Naive B cell (primary cell): ENCODE measurements around the gene ERFE. TPM values are rescaled to one million over a fixed set of nuclear protein-coding genes. Genes with fewer than 3 reads are reported as not detected.

ENCODE experiments used
- ATAC-seq, 2 donors: fragments of 150-1000 bp; cut with Tn5 transposase; 2 replicates each; pipeline ENCODE4 v1.10.0; 2021; ENCODE audit warnings: low read depth in 2 of 2, mild to moderate bottlenecking in 2 of 2, moderate library complexity in 2 of 2
- DNase-seq: peaks from one replicate; pipeline ENCODE4 v3.0.0; 2022
- H3K27ac Mint-ChIP-seq, 6 donors: one replicate each; pipeline ENCODE4 v1.8.0; 2020 to 2022; ENCODE audit warnings: mild to moderate bottlenecking in 6 of 6, mixed read lengths in 6 of 6, moderate library complexity in 5 of 6, inconsistent platforms in 2 of 6
- H3K27me3 Mint-ChIP-seq, 3 donors: one replicate each; pipeline ENCODE4 v1.8.0; 2021 to 2022; ENCODE audit warnings: mixed read lengths in 3 of 3, mild to moderate bottlenecking in 1 of 3
- H3K36me3 Mint-ChIP-seq, 2 donors: one replicate each; pipeline ENCODE4 v1.8.0; 2020 to 2022; ENCODE audit warnings: mixed read lengths in 2 of 2, inconsistent platforms in 1 of 2, mild to moderate bottlenecking in 1 of 2
- H3K4me1 Mint-ChIP-seq, 3 donors: one replicate each; pipeline ENCODE4 v1.8.0; 2020 to 2022; ENCODE audit warnings: mixed read lengths in 3 of 3, inconsistent platforms in 1 of 3, mild to moderate bottlenecking in 1 of 3, moderate library complexity in 1 of 3
- H3K4me3 Mint-ChIP-seq, 8 donors: one replicate each; pipeline ENCODE4 v1.8.0; 2020 to 2022; ENCODE audit warnings: mild to moderate bottlenecking in 8 of 8, mixed read lengths in 8 of 8, moderate library complexity in 8 of 8, inconsistent platforms in 2 of 8
- H3K9me3 Mint-ChIP-seq, 7 donors: one replicate each; pipeline ENCODE4 v1.8.0; 2020 to 2022; ENCODE audit warnings: mixed read lengths in 7 of 7, mild to moderate bottlenecking in 5 of 7, inconsistent platforms in 2 of 7, moderate library complexity in 1 of 7
- polyA plus RNA-seq, 6 donors: library from polyadenylated mRNA; unstranded; fragments of 300-500 nt; fragmentation: Illumina TruSeq; gene quantifications; one replicate each; pipeline ENCODE4 v1.2.3, GENCODE V29; 2021; ENCODE audit warnings: low read depth in 6 of 6

ERFE gene
- polyA plus RNA-seq, 6 donors from 2014 or later = not detected

DNA sequence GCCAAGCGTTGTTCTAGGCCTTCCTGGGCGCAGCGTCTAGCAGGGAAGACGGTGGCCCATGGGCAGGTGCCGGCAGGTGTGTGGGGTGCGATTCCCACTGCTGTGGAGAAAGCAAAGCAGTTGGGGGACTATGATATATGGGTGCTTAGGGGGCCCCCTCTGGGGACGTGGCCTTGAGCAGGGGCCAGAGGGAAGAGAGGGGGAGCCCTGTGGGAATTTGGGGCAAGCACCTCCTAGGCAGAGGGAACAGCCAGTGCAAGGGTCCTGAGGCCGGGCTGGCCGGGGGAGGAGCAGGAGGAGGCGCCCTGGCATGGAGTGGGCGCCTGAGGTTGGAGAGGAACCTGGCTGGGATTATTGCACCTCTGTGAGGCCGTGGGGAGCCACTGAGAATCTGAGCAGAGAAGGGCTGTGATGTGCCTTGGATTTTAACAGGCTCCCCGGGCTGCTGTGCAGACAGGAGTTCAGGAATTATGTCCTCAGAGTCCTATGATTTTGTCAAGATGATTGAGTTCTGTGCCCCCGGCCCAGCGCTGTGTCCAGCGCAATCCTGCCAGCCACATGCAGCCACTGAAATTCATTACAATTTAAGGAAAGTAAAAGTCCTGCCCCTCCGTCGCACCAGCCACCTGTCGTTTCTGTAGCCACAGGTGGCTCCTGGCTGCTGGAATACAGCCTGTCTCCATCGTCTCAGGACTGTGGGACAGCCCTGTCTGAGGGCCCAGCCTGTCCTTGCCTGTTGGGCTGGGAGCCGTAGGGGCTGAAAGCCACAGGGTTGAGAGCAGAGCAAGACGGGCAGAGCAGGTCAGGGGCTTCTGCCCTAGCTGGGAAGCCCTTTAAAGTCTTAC lies 29.4 kb upstream of the ERFE start:
- Mint-ChIP-seq H3K36me3 (no peaks in the 10 kb centered on the region), H3K9me3 (no peaks in the 10 kb centered on the region), H3K4me3 (no peak overlapping the region), H3K27me3 (no peaks in the 10 kb centered on the region), H3K27ac (no peak overlapping the region), H3K4me1 (no peaks in the 10 kb centered on the region)
- no peak for ATAC-seq
- no peak for DNase-seq

DNA sequence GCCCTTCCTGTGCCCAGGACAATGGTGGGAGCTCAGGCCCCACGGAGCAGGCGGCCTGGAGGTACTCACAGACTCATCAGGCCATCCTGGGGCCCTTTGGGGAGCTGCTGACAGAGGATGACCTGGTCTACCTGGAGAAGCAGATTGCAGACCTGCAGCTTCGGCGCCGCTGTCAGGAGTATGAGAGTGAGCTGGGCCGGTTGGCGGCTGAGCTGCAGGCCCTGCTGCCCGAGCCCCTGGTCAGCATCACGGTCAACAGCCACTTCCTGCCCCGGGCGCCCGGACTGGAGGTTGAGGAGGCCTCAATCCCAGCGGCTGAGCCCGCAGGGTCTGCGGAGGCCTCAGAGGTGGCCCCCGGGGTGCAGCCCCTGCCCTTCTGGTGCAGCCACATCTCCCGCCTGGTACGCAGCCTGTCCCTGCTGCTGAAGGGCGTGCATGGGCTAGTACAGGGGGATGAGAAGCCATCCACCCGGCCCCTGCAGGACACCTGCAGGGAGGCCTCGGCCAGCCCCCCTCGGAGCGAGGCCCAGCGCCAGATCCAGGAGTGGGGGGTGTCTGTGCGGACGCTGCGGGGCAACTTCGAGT lies 28.6 kb upstream of the ERFE start:
- DNase-seq = no peak
- H3K36me3 Mint-ChIP-seq = no peaks in the 10 kb centered on the region
- no peak overlapping the region for H3K27ac Mint-ChIP-seq

DNA sequence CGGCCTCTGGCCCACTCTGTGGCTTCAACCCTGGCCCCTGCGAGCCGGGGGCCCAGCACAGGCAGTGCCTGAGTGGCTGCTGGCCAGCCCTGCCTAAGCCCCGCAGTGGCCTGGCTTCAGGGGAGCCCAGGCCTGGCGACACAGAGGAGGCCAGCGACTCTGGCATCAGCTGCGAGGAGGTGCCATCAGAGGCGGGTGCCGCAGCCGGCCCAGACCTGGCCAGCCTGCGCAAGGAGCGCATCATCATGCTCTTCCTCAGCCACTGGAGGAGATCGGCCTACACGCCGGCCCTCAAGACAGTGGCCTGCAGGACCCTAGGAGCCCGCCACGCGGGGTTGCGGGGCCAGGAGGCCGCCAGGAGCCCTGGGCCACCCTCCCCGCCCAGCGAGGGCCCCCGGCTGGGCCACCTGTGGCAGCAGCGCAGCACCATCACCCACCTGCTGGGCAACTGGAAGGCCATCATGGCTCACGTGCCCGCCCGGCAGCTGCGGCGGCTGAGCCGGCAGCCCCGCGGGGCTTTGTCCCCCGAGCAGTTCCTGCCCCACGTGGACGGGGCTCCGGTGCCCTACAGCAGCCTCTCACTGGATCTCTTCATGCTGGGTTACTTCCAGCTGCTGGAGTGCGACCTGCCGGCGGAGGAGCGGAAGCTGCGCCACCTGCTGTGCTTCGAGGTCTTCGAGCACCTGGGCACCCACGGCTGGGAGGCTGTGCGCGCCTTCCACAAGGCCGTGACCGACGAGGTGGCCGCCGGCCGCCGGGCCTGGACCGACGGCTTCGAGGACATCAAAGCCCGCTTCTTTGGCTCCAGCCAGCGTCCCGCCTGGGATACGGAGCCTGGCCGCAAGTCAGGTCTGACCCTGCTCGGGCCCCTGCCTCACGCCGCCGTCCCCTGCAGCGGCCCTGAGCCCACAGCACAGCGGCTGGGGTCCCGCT lies 27.8 kb upstream of the ERFE start:
- H3K9me3 Mint-ChIP-seq = no peaks in the 10 kb centered on the region
- H3K27me3 Mint-ChIP-seq = no peaks in the 10 kb centered on the region
- no peaks in the 10 kb centered on the region for H3K4me1 Mint-ChIP-seq
- no peak overlapping the region for H3K27ac Mint-ChIP-seq
- H3K4me3 Mint-ChIP-seq = no peak overlapping the region
- H3K36me3 Mint-ChIP-seq = no peaks in the 10 kb centered on the region
- DNase-seq (no peak), ATAC-seq (no peak)

More for the DNA sequence above, 28.6 kb upstream of the ERFE start:
- no peak overlapping the region for H3K4me3 Mint-ChIP-seq
- no peak for ATAC-seq
- no peaks in the 10 kb centered on the region for H3K9me3 Mint-ChIP-seq
- H3K4me1 Mint-ChIP-seq = no peaks in the 10 kb centered on the region
- no peaks in the 10 kb centered on the region for H3K27me3 Mint-ChIP-seq

DNA sequence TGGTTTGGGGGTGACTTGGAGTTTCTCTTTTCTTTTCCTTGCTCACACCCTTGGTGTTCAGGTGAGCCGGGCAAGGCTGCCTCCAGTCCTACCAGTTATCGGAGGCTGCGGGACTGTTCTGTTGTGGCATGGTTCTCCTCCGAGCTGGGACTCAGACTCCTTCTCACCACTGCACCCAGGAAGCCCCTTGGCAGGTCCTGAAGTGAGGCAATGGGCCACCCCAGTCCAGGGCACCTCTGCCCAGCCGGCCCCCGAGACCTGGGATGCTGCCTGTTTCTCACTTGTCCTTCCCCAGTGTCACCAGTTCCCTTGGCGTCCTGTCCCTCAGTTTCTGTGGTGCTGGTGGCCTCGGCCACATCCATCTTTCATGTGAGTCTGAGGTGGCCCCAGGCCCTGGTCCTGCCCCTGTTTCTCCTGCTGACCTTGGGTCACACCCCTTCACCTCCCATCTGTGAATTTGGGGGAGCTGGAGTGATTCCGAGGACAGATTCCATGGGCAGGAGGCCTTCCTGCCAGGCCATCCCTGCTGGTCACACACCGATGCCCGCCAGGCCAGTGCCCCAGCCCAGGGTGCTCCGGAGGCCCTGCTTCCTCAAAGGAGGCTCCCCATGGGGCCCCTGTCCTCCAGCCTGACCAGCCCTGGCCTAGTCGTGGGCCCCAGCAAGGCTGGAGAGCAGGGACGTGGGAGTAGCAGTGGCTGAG lies 26.9 kb upstream of the ERFE start:
- H3K9me3 Mint-ChIP-seq = no peaks in the 10 kb centered on the region
- H3K27ac Mint-ChIP-seq = no peak overlapping the region
- H3K4me1 Mint-ChIP-seq = no peaks in the 10 kb centered on the region
- DNase-seq (no peak), ATAC-seq (no peak)
- no peak overlapping the region for H3K4me3 Mint-ChIP-seq
- no peaks in the 10 kb centered on the region for H3K27me3 Mint-ChIP-seq
- H3K36me3 Mint-ChIP-seq = no peaks in the 10 kb centered on the region

DNA sequence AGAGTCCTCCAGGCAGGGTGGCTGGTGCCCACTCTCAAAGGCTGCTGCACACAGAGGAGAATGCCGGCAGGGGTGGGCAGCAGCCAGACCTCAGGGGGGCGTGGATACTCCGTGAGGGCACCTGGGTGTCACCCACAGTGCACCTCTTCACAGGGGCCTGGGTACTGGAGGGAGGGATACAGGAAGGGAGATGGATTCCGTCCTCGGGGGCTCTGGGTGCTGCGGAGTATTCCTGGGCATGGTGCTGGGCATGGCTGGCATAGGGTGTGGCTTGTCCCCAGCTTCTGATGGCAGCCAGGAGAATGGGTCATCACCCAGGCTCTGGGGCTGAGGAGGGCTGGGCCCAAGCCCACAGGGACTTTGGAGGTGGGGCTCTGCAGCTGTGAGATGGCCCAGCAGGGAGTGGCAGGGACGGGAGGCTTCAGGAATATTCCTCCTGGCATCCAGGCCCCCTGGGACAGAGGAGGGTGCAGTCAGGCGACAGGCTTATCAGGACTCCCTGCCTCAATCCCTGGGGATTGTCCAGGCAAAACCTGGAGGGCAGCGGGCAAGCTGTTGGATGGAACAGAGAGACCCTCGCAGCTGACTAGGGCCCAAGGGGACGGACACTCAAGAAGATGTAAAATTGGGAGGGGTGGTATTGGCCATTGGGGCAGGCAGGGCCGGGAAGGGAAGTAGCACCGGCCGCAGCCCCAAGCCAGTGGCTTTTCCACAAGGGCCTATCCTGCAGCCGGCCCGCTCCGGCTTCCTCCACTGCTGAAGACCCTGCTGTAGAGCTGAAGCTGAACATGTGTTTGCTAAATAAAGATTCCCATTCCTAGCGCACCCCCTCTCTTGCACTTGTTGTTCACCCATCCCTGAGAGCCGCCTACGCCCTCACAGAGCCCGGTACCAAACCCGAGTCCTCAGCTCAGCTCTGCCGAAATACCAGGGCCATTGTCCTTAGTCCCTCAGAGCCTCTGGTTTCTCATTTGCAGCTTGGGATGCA lies 26.0 kb upstream of the ERFE start:
- DNase-seq (no peak), ATAC-seq (no peak)
- no peaks in the 10 kb centered on the region for H3K9me3 Mint-ChIP-seq
- peaks cover 0 to 3% (median 0%) of the 10 kb centered on the region in 3 donors for H3K4me1 Mint-ChIP-seq
- no peaks in the 10 kb centered on the region for H3K27me3 Mint-ChIP-seq
- no peak overlapping the region for H3K4me3 Mint-ChIP-seq
- H3K27ac Mint-ChIP-seq = peak overlapping the region in 1 of 6 donors; percentile 87
- no peaks in the 10 kb centered on the region for H3K36me3 Mint-ChIP-seq

DNA sequence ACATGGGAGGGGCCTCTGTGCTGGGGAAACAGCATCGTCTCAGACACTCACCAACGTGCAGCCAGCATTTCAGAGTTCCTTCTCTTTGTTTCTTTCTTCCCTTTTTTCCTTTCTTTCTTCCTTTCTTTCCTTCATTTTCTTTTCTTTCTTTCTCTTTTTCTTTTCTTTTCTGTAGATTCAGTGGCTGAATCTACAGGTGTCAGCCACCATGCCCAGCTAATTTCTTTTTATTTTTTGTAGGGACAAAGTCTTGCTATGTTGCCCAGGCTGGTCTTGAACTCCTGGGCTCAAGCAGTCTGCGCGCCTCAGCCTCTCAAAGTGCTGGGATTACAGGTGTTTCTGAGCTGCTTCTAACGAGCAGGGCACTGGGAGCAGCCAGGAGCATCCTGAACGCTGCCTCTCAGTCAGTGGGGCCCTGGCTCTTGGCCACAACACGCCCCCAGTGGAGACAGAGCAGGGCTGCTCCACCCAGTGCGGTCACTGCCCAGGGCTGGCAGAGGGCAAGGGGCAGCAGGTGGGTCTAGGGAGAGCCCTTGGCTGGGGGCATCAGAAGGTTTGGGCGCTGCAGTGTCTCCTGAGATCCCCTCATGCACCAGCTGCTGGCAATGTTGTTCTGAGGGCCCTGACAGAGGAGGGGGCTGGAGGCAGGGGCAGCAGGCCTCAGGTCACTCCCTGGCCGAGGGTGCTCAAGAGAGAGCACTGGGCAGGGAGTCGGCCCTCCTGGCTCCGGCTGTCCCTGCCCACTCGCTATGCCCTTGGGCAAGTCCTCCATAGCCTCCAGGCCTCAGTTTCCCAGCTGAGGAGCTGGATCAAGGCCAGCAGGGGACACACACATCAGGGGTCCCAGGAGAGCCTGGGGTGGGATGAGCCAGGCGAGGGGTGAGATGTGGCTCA lies 25.0 kb upstream of the ERFE start:
- Mint-ChIP-seq H3K4me3 (no peak overlapping the region), H3K27ac (no peak overlapping the region), H3K9me3 (no peaks in the 10 kb centered on the region), H3K4me1 (peaks cover 0 to 12% (median 0%) of the 10 kb centered on the region in 3 donors), H3K27me3 (no peaks in the 10 kb centered on the region), H3K36me3 (no peaks in the 10 kb centered on the region)
- DNase-seq = no peak
- ATAC-seq = no peak

DNA sequence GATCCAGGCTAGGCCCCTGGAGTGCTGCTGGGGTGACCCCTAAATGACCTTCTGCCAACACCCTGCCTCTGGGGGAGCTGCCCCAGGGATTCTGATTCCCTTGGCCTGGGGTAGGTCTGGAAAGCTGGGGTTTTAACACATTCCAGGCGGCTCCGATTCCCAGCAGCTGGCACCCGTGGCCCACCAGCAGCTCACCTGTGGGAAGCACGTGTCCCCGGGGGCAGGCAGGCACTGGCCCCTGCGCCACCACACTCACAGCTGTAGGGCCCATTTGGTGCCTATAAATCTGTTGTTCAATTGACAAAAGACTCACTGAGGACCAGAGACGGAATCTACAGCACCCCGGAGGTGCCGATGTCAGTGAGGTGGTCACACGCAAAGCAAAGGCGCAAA lies 24.4 kb upstream of the ERFE start:
- no peak overlapping the region for H3K27ac Mint-ChIP-seq
- no peak for ATAC-seq
- no peaks in the 10 kb centered on the region for H3K36me3 Mint-ChIP-seq
- DNase-seq = no peak
- no peaks in the 10 kb centered on the region for H3K9me3 Mint-ChIP-seq
- H3K4me1 Mint-ChIP-seq = peaks cover 0 to 12% (median 0%) of the 10 kb centered on the region in 3 donors
- H3K27me3 Mint-ChIP-seq = no peaks in the 10 kb centered on the region
- H3K4me3 Mint-ChIP-seq = no peak overlapping the region

DNA sequence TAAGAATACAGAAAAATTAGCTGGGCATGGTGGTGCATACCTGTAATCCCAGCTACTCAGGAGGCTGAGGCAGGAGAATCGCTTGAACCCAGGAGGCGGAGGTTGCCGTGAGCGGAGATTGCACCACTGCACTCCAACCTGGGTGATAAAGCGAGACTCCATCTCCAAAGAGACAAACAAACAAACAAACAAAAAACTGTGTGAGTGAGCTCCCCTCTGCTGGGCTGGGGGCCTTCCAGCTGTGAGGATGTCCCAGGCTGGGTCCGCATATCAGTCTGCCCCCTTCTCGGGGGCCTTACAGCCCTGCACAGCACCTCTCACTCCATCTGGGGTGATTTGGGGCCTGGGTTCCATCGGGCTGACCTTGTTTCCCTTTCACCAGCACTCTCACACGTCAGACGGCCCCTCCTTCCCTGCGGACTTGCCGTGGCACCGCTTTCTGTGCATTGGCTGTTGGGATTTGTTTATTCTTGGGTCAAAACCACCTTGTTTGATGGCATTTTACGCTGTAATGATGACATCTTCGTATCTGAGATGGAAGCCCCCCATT lies 23.1 kb upstream of the ERFE start:
- DNase-seq = no peak
- Mint-ChIP-seq H3K4me3 (no peak overlapping the region), H3K27me3 (no peaks in the 10 kb centered on the region), H3K36me3 (no peaks in the 10 kb centered on the region), H3K4me1 (peaks cover 2 to 12% (median 3%) of the 10 kb centered on the region in 3 donors), H3K9me3 (no peaks in the 10 kb centered on the region), H3K27ac (peak overlapping the region in 1 of 6 donors; percentile 12)
- ATAC-seq = no peak

DNA sequence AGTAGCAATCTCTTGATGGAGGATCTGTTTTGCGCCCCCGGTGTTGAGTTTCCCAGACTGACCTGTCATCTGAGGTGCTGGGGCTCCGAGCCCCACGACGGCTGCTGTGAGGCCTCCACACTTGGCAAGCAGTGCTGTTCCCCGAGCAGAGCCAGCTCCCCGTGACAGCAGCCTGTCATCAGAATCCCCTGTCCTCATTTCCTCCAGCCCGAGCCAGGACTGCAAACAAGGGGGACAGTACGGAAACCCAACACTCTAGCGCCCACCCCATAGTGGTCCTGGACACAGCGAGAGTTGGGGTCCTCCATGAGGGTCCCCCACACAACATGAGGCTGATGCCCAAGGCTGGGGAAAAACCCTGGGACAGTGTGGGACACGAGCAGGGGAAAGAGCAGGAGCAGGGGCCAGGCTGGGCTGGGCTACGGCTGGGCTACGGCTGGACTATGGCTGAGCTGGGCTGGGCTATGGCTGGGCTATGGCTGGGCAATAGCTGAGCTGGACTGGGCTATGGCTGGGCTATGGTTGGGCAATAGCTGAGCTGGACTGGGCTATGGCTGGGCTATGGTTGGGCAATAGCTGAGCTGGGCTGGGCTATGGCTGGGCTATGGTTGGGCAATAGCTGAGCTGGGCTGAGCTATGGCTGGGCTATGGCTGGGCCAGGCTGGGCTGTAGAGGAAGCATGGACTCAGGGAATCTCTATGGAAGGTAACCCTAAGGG lies 21.8 kb upstream of the ERFE start:
- Mint-ChIP-seq H3K27ac (no peak overlapping the region), H3K4me1 (peaks cover 2 to 12% (median 7%) of the 10 kb centered on the region in 3 donors), H3K9me3 (no peaks in the 10 kb centered on the region), H3K36me3 (no peaks in the 10 kb centered on the region), H3K27me3 (no peaks in the 10 kb centered on the region), H3K4me3 (no peak overlapping the region)
- ATAC-seq = no peak
- no peak for DNase-seq

DNA sequence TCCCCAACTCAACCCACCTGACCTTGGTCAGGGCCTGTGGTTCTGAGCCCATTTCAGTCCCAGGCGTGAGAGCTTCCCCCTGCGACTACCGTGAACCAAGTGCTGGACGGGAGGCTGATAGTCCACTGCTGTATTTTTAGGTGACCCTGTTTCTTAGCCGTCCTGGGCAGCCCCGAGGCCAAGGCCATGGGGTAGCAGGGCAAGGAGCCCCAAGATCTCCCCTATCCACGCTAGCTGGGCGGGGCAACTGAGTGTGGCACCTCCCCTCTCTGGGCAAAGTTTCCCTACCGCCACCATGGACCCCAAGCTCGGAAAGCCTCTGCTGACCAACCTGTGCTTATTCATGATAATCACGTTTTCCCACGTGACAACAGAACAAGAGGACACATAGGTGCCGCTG lies 20.9 kb upstream of the ERFE start:
- Mint-ChIP-seq H3K27me3 (no peaks in the 10 kb centered on the region), H3K4me1 (peaks cover 2 to 12% (median 7%) of the 10 kb centered on the region in 3 donors), H3K36me3 (no peaks in the 10 kb centered on the region), H3K9me3 (no peaks in the 10 kb centered on the region), H3K27ac (peak overlapping the region in 2 of 6 donors; percentile 49 to 91), H3K4me3 (peak overlapping the region in 2 of 8 donors; percentile 30 to 34)
- no peak for ATAC-seq
- no peak for DNase-seq
